Subcutaneous abdominal adipose tissue (tissue), 5 donors: Measurements from ENCODE around the gene BDNF.

Experiments
- H3K27ac ChIP-seq: one replicate; pipeline ENCODE4 v1.7.0; 2013; ENCODE audit warnings: low read depth, mild to moderate bottlenecking, inconsistent platforms, low read length, moderate library complexity
- H3K27me3 ChIP-seq, 5 donors: one replicate each; pipeline ENCODE4 v1.7.0; 2013; ENCODE audit warnings: low read length in 5 of 5, inconsistent platforms in 1 of 5; ENCODE audit not compliant: control insufficient read depth in 5 of 5, insufficient read depth in 4 of 5
- H3K36me3 ChIP-seq, 5 donors: one replicate each; pipeline ENCODE4 v1.7.0; 2013; ENCODE audit warnings: low read length in 5 of 5; ENCODE audit not compliant: control insufficient read depth in 5 of 5, insufficient read depth in 5 of 5
- H3K4me1 ChIP-seq, 5 donors: one replicate each; pipeline ENCODE4 v1.7.0; 2013; ENCODE audit warnings: low read length in 5 of 5, mild to moderate bottlenecking in 3 of 5, moderate library complexity in 1 of 5; ENCODE audit not compliant: control insufficient read depth in 5 of 5, insufficient read depth in 5 of 5
- H3K4me3 ChIP-seq, 5 donors: one replicate each; pipeline ENCODE4 v1.7.0; 2013; ENCODE audit warnings: low read length in 5 of 5, low read depth in 1 of 5
- H3K9ac ChIP-seq, 5 donors: one replicate each; pipeline ENCODE4 v1.7.0; 2013; ENCODE audit warnings: low read length in 5 of 5, mild to moderate bottlenecking in 4 of 5, moderate library complexity in 3 of 5
- H3K9me3 ChIP-seq, 5 donors: one replicate each; pipeline ENCODE4 v1.7.0; 2013; ENCODE audit warnings: low read length in 5 of 5; ENCODE audit not compliant: control insufficient read depth in 5 of 5
- donor health status: healthy.
- donor health status: healthy.
- donor health status: healthy.
- donor health status: healthy.
- donor health status: healthy.

The BDNF gene

DNA sequence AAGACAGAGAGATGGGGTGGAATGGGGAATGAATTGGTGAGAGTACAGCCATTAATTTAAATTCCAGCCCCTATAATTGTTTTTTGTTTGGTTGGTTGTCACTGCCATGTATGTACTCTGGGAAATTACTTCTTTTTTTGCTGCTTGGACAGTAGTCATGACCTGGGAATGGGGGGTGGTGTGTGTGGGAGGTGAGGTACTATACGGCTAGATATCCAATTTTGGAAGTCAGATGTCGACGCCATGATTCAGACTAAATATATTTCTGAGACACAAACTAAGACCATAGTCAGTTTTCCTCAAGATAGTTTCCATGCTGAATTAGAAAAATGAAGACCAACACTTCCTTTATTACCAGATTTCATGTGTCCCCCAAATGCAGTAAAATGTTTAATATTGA is 7.4 kb upstream of the BDNF start:
- Histone ChIP-seq H3K36me3 (no peaks in the 10 kb centered on the region), H3K27me3 (peaks cover 0 to 3% (median 0%) of the 10 kb centered on the region in 5 donors), H3K27ac (no peak overlapping the region), H3K9me3 (no peaks in the 10 kb centered on the region), H3K9ac (no peak overlapping the region), H3K4me1 (no peaks in the 10 kb centered on the region), H3K4me3 (no peak overlapping the region)

DNA sequence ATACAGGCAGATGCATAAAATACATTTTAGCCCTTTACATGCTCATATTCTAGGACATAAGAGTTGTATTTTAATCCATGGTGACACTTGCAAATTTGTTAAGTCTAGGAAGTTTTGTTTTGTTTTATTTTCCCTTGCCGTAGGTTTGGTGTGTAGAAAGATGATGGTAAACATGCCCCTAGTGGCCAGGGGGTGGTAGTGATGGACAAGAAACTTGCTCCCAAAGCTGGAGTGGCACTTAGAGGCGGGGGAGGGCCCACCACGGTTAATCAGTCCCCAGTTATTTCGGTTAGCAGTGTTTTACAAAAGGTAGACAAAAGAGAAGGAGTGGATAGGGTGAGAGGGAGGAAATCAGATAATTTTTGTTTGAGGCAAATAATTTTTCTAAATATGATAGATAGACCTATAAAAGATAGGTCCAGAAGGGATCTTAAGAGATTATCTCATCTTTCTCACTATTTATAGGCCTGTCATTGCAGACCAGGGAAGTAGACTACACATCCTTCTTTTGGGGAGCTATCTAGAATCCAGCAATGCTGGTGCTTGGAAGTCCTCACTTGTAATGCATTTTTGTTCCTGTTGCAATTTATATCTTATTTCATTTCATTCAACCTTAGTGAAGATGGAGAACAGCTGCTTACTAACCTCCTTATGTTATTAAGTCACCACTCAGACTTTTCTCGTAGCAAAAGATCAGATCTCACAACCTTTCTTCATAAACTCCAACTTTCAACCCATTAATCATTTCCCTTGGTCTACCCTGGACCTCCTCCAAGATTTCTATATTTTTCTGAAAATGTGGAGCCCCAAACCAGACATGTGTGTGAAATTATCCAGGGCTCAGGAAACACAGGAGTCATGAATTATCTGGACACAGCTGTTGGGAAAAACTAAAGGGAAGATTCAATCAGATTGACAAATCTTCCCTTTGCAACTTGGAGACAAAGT is 5.9 kb upstream of the BDNF start:
- Histone ChIP-seq H3K4me3 (no peak overlapping the region), H3K9me3 (no peaks in the 10 kb centered on the region), H3K27ac (no peak overlapping the region), H3K36me3 (no peaks in the 10 kb centered on the region), H3K27me3 (peaks cover under 1 to 10% (median 9%) of the 10 kb centered on the region in 5 donors), H3K4me1 (peaks cover 0 to 8% (median 7%) of the 10 kb centered on the region in 5 donors), H3K9ac (no peak overlapping the region)

DNA sequence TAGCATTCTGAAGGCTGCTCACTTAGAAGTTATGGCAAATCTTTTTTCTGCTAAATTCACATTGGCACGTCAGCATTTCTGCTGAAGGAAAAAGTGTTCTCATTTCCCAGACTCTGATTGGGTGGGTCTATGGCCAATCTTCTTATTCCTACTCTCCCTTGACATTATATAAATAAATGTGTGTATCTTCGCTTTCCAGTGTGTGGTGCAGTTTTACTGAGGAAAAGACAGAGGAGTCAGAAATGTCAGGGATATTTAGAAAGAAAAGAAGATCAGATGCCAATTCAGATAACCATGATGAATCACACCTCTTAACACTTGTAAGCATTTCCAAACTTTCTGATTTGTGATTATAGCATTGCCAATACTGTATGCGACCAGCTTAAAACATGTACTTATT is 3.2 kb upstream of the BDNF start:
- no peak overlapping the region for H3K27ac ChIP-seq
- H3K9me3 ChIP-seq, result no peaks in the 10 kb centered on the region
- H3K9ac ChIP-seq, result no peak overlapping the region
- peaks cover 2 to 31% (median 30%) of the 10 kb centered on the region in 5 donors for H3K4me1 ChIP-seq
- H3K27me3 ChIP-seq, result peaks cover 15 to 28% (median 18%) of the 10 kb centered on the region in 5 donors
- H3K4me3 ChIP-seq, result no peak overlapping the region
- no peaks in the 10 kb centered on the region for H3K36me3 ChIP-seq

DNA sequence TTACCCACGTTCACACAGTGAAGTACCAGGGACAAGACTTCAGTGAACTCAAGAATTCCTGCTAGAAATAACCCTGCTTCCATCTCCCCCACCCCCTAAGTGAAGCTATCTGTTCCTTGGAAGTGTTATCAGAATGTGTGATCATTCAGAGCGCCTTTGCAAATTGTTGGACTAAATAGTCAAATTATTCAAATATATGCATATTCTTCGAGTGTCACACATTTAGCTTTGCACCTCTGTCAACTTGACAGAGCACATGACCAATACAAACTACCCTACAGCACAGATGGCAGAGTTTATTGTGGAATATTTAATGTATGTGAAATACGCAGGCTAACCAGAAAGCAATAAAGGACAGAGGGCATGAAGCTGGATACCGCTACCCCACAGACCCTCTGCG is 2.6 kb upstream of the BDNF start:
- Histone ChIP-seq H3K36me3 (no peaks in the 10 kb centered on the region), H3K4me3 (no peak overlapping the region), H3K9ac (no peak overlapping the region), H3K9me3 (no peaks in the 10 kb centered on the region), H3K27ac (no peak overlapping the region), H3K27me3 (peaks cover 15 to 29% (median 19%) of the 10 kb centered on the region in 5 donors), H3K4me1 (peaks cover 2 to 32% (median 30%) of the 10 kb centered on the region in 5 donors)

DNA sequence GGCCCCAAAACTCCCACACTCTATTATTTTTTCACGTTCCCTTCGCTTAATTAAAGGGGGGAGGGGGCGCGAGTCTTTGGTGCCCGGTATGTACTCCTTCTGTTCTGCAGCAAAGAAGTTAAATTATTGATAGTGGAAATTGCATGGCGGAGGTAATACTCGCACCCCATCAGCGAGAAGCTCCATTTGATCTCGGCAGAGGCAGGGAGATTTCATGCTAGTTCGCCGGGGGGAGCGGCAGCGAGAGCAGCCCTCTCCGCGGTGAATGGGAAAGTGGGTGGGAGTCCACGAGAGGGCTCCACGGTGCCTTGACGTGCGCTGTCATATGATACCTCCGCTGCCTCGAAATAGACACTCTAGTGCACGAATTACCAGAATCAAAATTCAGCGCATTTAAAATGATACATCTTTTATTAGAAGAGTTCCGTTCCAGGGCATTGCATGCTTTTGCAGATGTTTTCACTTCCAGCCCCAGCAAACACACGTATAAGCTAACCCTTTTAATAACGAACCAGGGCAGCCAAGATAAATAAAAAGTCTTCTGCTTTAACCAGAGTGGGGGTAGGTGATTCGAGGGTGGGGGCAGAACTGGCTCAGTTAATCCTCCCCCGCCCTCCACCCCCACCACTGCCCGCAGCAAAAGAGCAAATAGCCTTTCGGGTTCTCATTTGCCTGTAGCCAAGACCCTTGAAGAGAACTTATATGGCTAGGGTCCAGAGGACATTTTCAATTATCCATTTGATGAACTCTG is 1.3 kb upstream of the BDNF start:
- no peaks in the 10 kb centered on the region for H3K36me3 ChIP-seq
- no peak overlapping the region for H3K27ac ChIP-seq
- peak overlapping the region; percentile 61 to 73 (median 69) for H3K4me3 ChIP-seq
- peak overlapping the region in 1 of 5 donors; percentile 5 for H3K9ac ChIP-seq
- H3K27me3 ChIP-seq, result peaks cover 15 to 35% (median 27%) of the 10 kb centered on the region in 5 donors
- peaks cover 2 to 32% (median 30%) of the 10 kb centered on the region in 5 donors for H3K4me1 ChIP-seq
- H3K9me3 ChIP-seq, result no peaks in the 10 kb centered on the region

DNA sequence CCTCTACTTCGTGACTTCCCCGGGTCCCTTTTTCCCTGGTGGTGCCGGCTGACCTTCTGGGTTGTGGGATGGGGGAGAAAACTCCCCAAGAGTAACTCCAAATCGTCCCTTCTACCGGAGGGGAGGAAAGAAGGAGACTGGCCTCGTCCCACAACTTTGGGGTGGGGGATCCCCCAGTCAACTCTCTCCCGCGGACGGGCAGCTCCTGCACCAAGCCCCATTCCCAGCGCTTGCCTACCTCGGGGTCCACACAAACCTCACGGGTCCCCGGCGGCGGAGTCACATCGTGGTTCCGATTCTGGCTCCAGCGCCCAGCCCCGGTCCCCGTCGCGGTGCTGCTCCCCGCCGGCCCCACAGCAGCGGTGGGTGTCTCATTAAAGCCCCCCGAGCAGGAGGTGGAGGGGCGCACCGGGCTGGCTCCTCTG is 317 bp downstream of the BDNF start:
- Histone ChIP-seq H3K27me3 (peaks cover 15 to 36% (median 27%) of the 10 kb centered on the region in 5 donors), H3K27ac (no peak overlapping the region)

DNA sequence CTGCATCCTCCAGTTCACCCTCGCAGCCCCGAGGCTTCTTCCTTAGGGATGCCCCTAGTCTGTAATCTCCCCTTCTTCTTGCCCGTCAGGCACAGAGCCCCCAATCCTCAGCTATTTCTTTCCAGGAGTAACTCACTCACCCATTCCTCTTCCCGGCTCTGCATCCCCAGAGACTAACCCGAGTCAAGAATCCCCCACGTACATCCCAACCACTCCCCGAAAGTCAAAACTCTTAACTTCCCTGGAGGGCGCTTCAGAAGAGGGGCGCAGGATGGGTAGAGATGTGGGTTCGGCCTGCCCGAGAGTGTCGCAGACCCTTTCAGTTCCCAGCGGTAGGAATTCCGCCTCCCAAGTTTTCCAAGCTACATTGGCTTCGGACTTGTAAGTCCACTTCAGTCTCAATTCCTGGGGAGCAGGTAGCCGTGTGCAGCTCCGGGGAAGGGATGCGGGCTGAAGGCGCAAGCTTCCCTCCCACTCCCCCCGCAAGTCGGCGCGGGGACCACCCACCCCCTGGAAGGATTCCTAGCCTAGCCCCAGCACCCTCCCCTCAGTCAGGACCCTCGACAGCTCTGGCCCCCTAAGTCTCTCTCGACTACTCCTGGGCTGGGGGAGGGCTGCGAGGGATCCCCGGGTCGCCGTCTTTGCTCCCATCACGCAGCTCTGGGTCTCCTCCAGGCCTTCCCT is 871 bp downstream of the BDNF start:
- Histone ChIP-seq H3K9me3 (no peaks in the 10 kb centered on the region), H3K36me3 (no peaks in the 10 kb centered on the region), H3K4me3 (peak overlapping the region; percentile 52 to 67 (median 64)), H3K27ac (no peak overlapping the region), H3K27me3 (peaks cover 15 to 36% (median 27%) of the 10 kb centered on the region in 5 donors), H3K4me1 (peaks cover 2 to 32% (median 30%) of the 10 kb centered on the region in 5 donors), H3K9ac (no peak overlapping the region)

More for the DNA sequence above, 317 bp downstream of the BDNF start:
- Histone ChIP-seq H3K36me3 (no peaks in the 10 kb centered on the region), H3K4me3 (peak overlapping the region; percentile 25 to 67 (median 63)), H3K4me1 (peaks cover 2 to 32% (median 30%) of the 10 kb centered on the region in 5 donors), H3K9ac (no peak overlapping the region), H3K9me3 (no peaks in the 10 kb centered on the region)

DNA sequence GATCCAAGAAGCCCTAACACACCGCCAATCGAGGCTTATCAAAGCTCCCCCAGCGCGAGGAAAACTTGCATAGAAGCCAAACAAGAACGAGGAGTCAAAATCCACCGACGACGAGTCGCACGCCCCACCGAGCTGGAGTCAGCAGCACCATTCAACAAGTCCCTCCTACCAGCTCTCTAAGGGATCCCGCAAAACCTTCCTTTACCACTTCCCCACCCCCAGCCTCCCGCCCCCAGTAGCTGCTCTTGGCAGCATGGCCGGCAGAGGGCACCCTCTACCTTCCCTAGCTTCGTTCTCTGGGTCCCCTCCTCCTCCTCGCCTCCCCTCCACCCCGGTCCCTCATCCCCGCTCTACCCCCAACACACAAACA is 1.4 kb downstream of the BDNF start:
- H3K4me1 ChIP-seq, result peaks cover 2 to 32% (median 30%) of the 10 kb centered on the region in 5 donors
- H3K9ac ChIP-seq, result no peak overlapping the region
- H3K36me3 ChIP-seq, result no peaks in the 10 kb centered on the region
- H3K4me3 ChIP-seq, result peak overlapping the region; percentile 48 to 67 (median 63)
- H3K9me3 ChIP-seq, result no peaks in the 10 kb centered on the region
- no peak overlapping the region for H3K27ac ChIP-seq
- H3K27me3 ChIP-seq, result peaks cover 15 to 36% (median 27%) of the 10 kb centered on the region in 5 donors

DNA sequence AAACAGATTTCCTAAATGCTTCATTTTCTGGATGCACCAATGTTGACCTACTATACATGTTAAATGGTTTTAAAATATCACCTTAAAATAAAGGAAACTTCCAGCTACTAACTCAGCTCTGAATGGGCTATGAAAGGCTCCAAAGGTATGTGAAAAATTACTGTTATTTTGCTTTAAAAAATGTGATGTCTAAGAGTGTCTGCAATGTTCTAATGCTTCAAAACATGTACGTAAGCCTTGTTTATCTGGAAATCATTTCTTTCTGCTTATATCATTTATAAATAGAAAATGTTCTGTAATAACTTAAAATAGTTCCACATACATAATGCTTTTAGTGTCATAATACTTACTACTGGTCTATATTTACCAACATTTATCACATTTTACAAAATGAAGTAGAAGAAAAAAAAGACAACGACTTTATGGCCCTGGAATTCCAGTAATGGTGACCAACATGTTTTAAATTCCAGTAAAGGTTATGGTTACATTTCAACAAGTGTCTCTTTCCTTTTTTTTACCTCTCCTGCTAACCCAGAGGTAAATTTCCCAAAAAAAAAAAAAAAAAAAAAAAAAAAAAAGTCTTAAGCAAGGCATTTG is 2.5 kb downstream of the BDNF start:
- Histone ChIP-seq H3K4me3 (no peak overlapping the region), H3K9me3 (no peaks in the 10 kb centered on the region), H3K27me3 (peaks cover 15 to 36% (median 27%) of the 10 kb centered on the region in 5 donors), H3K36me3 (no peaks in the 10 kb centered on the region), H3K27ac (no peak overlapping the region), H3K4me1 (peaks cover 2 to 32% (median 30%) of the 10 kb centered on the region in 5 donors), H3K9ac (no peak overlapping the region)
